HG03066 (cell line): ENCODE data around the gene PGAP3.

Experiments used
- ATAC-seq: cut with Tn5 transposase; IDR thresholded peaks from one replicate; pipeline ENCODE4 v1.9.1; 2021; ENCODE audit warnings: low read depth; ENCODE audit not compliant: unreplicated experiment

PGAP3 gene

GRCh38 chr17:39625198-39625785 lies 62.6 kb downstream of the PGAP3 start:
- ATAC-seq, result no peak

GRCh38 chr17:39624313-39624712 lies 63.5 kb downstream of the PGAP3 start:
- no peak for ATAC-seq

- no peak for ATAC-seq
These were observed 64.4 kb downstream of the PGAP3 start for GRCh38 chr17:39623356-39623950.

GRCh38 chr17:39622380-39623006 lies 65.4 kb downstream of the PGAP3 start:
- ATAC-seq, result no peak

GRCh38 chr17:39621523-39622379 lies 66.1 kb downstream of the PGAP3 start:
- ATAC-seq, result no peak
